HL-60 (cell line): ENCODE measurements around the gene PIGQ.

ENCODE experiments used
- DNase-seq, 2 experiments: peaks; one replicate each; pipeline ENCODE4 v3.0.0-alpha.2; 2010 to 2020; ENCODE audit warnings: low read depth in 1 of 2, low spot score in 1 of 2
- H3K27ac ChIP-seq: fragments of 250-450 bp; sonication (Bioruptor Pico); replicated peaks from 2 replicates; pipeline ENCODE4 v1.5.1; 2020; ENCODE audit warnings: mild to moderate bottlenecking, moderate library complexity
- H3K27me3 ChIP-seq: fragments of 250-450 bp; sonication (Bioruptor Pico); 2 replicates; pipeline ENCODE4 v1.5.1; 2021; ENCODE audit warnings: mild to moderate bottlenecking, moderate library complexity; ENCODE audit not compliant: insufficient read depth, poor library complexity, severe bottlenecking
- H3K4me3 ChIP-seq: replicated peaks from 2 replicates; pipeline ENCODE4 v1.5.1; 2011; ENCODE audit warnings: mild to moderate bottlenecking, control low read depth, low read length; ENCODE audit not compliant: insufficient read depth
- GABPA ChIP-seq: IDR thresholded peaks from 2 replicates; pipeline ENCODE4 v1.6.1; 2012; ENCODE audit warnings: low read depth
- POLR2AphosphoS5 ChIP-seq: IDR thresholded peaks from 2 replicates; pipeline ENCODE4 v1.6.1; 2012; ENCODE audit warnings: low read depth
- SPI1 ChIP-seq: IDR thresholded peaks from 2 replicates; pipeline ENCODE4 v1.6.1; 2012; ENCODE audit warnings: low read depth, mild to moderate bottlenecking, borderline replicate concordance
- TF ChIP-seq, protein P1 (sequence below): IDR thresholded peaks from 2 replicates; pipeline ENCODE4 v1.6.1; 2012; ENCODE audit warnings: low read depth; ENCODE audit not compliant: insufficient replicate concordance
- TF ChIP-seq, protein P2 (sequence below): IDR thresholded peaks from one replicate; pipeline ENCODE4 v1.5.1; 2011; ENCODE audit warnings: low read length, control low read depth, inconsistent platforms; ENCODE audit not compliant: insufficient read depth

PIGQ gene

DNA sequence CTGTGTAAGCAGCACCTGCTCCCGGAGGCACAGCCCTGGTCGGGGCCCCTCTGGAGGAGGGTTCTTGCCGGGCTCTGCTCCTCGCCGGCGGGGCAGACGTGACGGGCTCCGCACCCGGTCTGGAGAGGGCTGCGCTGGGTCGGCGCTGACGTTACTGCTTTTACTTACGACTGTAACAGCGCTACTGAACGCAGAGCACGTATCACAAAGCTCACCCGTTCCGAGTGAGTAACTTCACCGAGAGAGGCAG is 18.8 kb downstream of the PIGQ start:
- H3K27me3 ChIP-seq = no peaks in the 10 kb centered on the region
- H3K27ac ChIP-seq = peak overlapping the region; percentile 98
- no peak for TF ChIP-seq GABPA
- TF ChIP-seq, protein P1, sequence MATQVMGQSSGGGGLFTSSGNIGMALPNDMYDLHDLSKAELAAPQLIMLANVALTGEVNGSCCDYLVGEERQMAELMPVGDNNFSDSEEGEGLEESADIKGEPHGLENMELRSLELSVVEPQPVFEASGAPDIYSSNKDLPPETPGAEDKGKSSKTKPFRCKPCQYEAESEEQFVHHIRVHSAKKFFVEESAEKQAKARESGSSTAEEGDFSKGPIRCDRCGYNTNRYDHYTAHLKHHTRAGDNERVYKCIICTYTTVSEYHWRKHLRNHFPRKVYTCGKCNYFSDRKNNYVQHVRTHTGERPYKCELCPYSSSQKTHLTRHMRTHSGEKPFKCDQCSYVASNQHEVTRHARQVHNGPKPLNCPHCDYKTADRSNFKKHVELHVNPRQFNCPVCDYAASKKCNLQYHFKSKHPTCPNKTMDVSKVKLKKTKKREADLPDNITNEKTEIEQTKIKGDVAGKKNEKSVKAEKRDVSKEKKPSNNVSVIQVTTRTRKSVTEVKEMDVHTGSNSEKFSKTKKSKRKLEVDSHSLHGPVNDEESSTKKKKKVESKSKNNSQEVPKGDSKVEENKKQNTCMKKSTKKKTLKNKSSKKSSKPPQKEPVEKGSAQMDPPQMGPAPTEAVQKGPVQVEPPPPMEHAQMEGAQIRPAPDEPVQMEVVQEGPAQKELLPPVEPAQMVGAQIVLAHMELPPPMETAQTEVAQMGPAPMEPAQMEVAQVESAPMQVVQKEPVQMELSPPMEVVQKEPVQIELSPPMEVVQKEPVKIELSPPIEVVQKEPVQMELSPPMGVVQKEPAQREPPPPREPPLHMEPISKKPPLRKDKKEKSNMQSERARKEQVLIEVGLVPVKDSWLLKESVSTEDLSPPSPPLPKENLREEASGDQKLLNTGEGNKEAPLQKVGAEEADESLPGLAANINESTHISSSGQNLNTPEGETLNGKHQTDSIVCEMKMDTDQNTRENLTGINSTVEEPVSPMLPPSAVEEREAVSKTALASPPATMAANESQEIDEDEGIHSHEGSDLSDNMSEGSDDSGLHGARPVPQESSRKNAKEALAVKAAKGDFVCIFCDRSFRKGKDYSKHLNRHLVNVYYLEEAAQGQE = no peak
- TF ChIP-seq, protein P2, sequence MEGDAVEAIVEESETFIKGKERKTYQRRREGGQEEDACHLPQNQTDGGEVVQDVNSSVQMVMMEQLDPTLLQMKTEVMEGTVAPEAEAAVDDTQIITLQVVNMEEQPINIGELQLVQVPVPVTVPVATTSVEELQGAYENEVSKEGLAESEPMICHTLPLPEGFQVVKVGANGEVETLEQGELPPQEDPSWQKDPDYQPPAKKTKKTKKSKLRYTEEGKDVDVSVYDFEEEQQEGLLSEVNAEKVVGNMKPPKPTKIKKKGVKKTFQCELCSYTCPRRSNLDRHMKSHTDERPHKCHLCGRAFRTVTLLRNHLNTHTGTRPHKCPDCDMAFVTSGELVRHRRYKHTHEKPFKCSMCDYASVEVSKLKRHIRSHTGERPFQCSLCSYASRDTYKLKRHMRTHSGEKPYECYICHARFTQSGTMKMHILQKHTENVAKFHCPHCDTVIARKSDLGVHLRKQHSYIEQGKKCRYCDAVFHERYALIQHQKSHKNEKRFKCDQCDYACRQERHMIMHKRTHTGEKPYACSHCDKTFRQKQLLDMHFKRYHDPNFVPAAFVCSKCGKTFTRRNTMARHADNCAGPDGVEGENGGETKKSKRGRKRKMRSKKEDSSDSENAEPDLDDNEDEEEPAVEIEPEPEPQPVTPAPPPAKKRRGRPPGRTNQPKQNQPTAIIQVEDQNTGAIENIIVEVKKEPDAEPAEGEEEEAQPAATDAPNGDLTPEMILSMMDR = no peak
- TF ChIP-seq SPI1 = no peak
- TF ChIP-seq POLR2AphosphoS5 = no peak
- peak; percentile 51 to 77 for DNase-seq
- H3K4me3 ChIP-seq = peak overlapping the region; percentile 56

DNA sequence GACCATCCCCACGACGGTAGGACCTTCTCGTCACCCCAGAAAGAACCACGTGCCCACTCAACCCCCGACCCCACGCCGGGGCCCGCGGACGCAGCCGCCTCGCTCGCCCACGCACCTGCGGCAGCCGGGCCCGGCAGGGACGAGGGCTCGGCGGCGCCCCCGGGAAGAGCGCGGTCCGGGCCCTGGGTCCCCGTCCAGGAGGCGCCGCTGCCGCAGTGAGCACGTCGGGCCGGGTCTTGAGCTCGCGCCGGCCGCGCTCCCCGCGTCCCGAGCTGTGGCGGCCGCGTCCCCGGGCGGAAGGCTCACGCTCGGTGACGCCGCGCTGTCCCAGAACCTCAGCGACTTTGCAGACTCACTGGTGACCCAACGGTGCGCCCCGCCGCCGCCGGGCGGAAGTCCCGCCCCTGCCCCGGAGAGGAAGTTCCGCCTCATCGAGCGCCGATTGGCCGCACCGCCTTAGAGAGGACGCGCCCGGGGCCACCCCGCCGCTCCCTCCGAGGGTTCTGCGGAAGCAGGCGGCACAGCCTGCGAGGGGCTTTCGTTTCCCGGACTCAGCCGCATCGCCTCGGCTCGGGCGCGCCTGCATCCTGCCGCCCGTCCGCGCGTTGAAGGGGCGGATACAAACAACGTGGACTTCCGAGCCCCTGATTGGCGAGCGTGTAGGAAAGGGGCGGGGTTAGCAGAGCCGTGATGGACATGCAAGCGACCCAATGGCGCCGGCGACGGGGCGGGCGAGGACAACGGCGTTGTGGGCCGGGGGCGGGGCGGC is 19.3 kb downstream of the PIGQ start:
- peak; percentile 93 to 97 for DNase-seq
- H3K27me3 ChIP-seq = no peaks in the 10 kb centered on the region
- H3K27ac ChIP-seq = peak overlapping the region; percentile 98
- peak overlapping the region; percentile 56 for H3K4me3 ChIP-seq
- peak; percentile 95 for TF ChIP-seq GABPA
- TF ChIP-seq, protein P2 = no peak
- peak; percentile 57 for TF ChIP-seq POLR2AphosphoS5
- TF ChIP-seq SPI1 = peak; percentile 86

DNA sequence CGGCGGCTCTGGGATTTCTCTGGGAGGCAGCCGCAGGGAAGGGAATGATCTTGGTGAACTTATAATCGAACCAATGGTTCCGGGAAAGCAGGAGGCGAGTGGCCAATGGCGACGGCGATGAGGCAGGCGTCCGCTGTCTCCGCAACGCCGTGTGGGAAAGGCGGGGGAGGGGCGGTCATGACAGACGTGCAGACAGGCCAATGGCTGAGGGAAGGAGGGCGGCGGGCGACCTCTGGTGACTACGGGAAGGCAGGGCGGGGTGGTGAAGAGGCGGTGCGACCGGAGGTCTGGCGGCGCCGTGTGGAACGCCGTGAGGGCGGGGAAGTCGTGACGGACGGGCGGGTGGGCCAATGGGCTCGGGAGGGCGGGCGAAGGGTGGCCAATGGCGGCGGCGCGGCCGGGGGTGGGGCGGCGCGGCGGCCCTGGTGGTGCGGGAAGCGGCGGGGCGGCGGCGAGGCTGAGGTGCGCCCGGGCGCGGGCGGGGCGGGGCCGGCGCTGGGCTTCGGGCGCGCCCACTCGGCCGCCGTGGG is 20.0 kb downstream of the PIGQ start, which contains the start of gene RAB40C:
Gene RAB40C (plus strand): TSS at position 409 of the 530 bp plus-strand sequence. CDS start 226 bp downstream, outside the sequence.
- no peaks in the 10 kb centered on the region for H3K27me3 ChIP-seq
- peak; percentile 97 to 99 for DNase-seq
- no peak for TF ChIP-seq SPI1
- H3K4me3 ChIP-seq = peak within 1 kb of the TSS; percentile 87
- H3K27ac ChIP-seq = peak within 1 kb of the TSS; percentile 98

DNA sequence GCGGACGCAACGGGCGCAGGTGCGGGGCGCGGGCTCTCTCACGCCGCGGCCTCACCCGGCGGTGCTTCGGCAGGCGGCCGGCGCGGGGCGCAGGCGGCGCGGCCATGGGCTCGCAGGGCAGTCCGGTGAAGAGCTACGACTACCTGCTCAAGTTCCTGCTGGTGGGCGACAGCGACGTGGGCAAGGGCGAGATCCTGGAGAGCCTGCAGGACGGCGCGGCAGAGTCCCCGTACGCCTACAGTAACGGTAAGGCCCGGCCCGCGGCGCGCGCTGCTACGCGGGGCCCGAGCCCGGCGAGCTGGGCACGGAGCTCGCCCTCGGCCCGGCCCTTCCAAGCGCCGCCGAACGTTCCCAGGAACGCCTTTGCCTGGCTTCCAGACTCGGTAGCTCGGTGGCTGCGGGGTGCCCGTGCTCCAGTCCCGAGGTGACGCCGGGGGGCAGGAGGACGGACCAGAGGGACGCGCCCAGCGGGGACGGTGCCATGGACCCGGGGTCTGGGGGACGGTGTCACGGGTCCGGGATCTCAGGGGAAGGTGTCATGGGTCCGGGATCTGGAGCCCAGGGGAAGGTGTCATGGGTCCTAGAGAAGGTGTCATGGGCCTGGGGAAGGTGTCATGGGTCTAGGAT is 20.5 kb downstream of the PIGQ start:
- DNase-seq = no peak
- H3K27me3 ChIP-seq = no peaks in the 10 kb centered on the region
- peak overlapping the region; percentile 87 for H3K4me3 ChIP-seq
- TF ChIP-seq, protein P1 = no peak
- TF ChIP-seq GABPA = no peak
- TF ChIP-seq, protein P2 = no peak
- no peak for TF ChIP-seq SPI1
- no peak for TF ChIP-seq POLR2AphosphoS5
- H3K27ac ChIP-seq = peak overlapping the region; percentile 67
